IMR-90 (cell line): Measurements from ENCODE around the gene CST3. TPM values are rescaled to one million over a fixed set of nuclear protein-coding genes. Genes with fewer than 3 reads are reported as not detected.

ENCODE experiments used
- ATAC-seq: fragments of 200-7000 bp; cut with Tn5 transposase; 2 replicates; pipeline ENCODE4 v1.9.1; 2020; ENCODE audit warnings: low read depth, mild to moderate bottlenecking, moderate library complexity
- BruUV-seq: library from RNA; stranded (reverse); fragments of 400-500 nt; replicated peaks from 2 replicates; lab custom pipeline; 2021; lab: Mats Ljungman, UMichigan
- CTCF ChIA-PET: fragments of 300-600 bp; formaldehyde crosslinking; extraction: SDS; loops from one replicate; lab custom pipeline; 2021; ENCODE audit warnings: antibody characterized with exemption; lab: Yijun Ruan, JAX
- POLR2A ChIA-PET: fragments of 300-600 bp; sonication (Branson Sonifier 250); formaldehyde crosslinking; loops from one replicate; lab custom pipeline; 2022; ENCODE audit warnings: antibody characterized with exemption; ENCODE audit not compliant: unreplicated experiment; lab: Charles Lee
- DNase-seq: peaks from one replicate; pipeline ENCODE4 v3.0.0; 2013
- H2AFZ ChIP-seq: replicated peaks from 2 replicates; pipeline ENCODE3; 2013; ENCODE audit warnings: low read length, mild to moderate bottlenecking; ENCODE audit not compliant: poor library complexity
- H2AK5ac ChIP-seq: 2 replicates; pipeline ENCODE4 v1.6.1; 2013; ENCODE audit warnings: low read depth, low read length, inconsistent platforms
- H2AK9ac ChIP-seq: replicated peaks from 2 replicates; pipeline ENCODE3; 2013; ENCODE audit warnings: mild to moderate bottlenecking, low read depth, low read length, moderate library complexity; ENCODE audit not compliant: poor library complexity
- H2BK120ac ChIP-seq: 2 replicates; pipeline ENCODE4 v1.6.1; 2013; ENCODE audit warnings: low read depth, low read length, inconsistent platforms
- H2BK15ac ChIP-seq: 3 replicates; pipeline ENCODE4 v1.6.1; 2013; ENCODE audit warnings: low read depth, low read length, inconsistent platforms
- H2BK20ac ChIP-seq: 2 replicates; pipeline ENCODE4 v1.6.1; 2013; ENCODE audit warnings: low read depth, mild to moderate bottlenecking, inconsistent platforms, low read length, moderate library complexity
- H2BK5ac ChIP-seq: 2 replicates; pipeline ENCODE4 v1.6.1; 2013; ENCODE audit warnings: mild to moderate bottlenecking, low read depth, low read length, inconsistent platforms; ENCODE audit not compliant: poor library complexity, severe bottlenecking
- H3K14ac ChIP-seq: replicated peaks from 2 replicates; pipeline ENCODE4 v1.6.1; 2013; ENCODE audit warnings: low read depth, low read length, inconsistent platforms
- H3K18ac ChIP-seq: 2 replicates; pipeline ENCODE4 v1.6.1; 2013; ENCODE audit warnings: low read depth, low read length, control low read depth
- H3K23ac ChIP-seq: 2 replicates; pipeline ENCODE4 v1.6.1; 2013; ENCODE audit warnings: low read depth, low read length, inconsistent platforms
- H3K27ac ChIP-seq: 2 replicates; pipeline ENCODE4 v1.5.1; 2013; ENCODE audit warnings: mild to moderate bottlenecking, control low read depth, low read length; ENCODE audit not compliant: insufficient read depth
- H3K27me3 ChIP-seq: 2 replicates; pipeline ENCODE4 v1.6.1; 2013; ENCODE audit warnings: low read length; ENCODE audit not compliant: control insufficient read depth, insufficient read depth
- H3K36me3 ChIP-seq: 2 replicates; pipeline ENCODE4 v1.6.1; 2013; ENCODE audit warnings: low read length, mixed read lengths; ENCODE audit not compliant: control insufficient read depth, insufficient read depth
- H3K4ac ChIP-seq: 2 replicates; pipeline ENCODE4 v1.6.1; 2013; ENCODE audit warnings: low read depth, low read length, inconsistent platforms
- H3K4me1 ChIP-seq: 2 replicates; pipeline ENCODE4 v1.6.1; 2013; ENCODE audit warnings: low read length, mixed read lengths; ENCODE audit not compliant: control insufficient read depth, insufficient read depth
- H3K4me2 ChIP-seq: 2 replicates; pipeline ENCODE4 v1.6.1; 2013; ENCODE audit warnings: low read depth, mild to moderate bottlenecking, control low read depth, low read length, moderate library complexity
- H3K4me3 ChIP-seq: 2 replicates; pipeline ENCODE4 v1.5.1; 2013; ENCODE audit warnings: low read depth, mild to moderate bottlenecking, control low read depth, low read length, moderate library complexity; ENCODE audit not compliant: insufficient read depth
- H3K56ac ChIP-seq: 2 replicates; pipeline ENCODE4 v1.6.1; 2013; ENCODE audit warnings: low read length, inconsistent platforms; ENCODE audit not compliant: insufficient read depth; ENCODE audit errors: extremely low read depth
- H3K79me1 ChIP-seq, 2 experiments: 2 replicates each; pipeline ENCODE4 v1.6.1; 2013; ENCODE audit warnings: low read length in 2 of 2, inconsistent platforms in 1 of 2, low read depth in 1 of 2
- H3K9ac ChIP-seq: 2 replicates; pipeline ENCODE4 v1.6.1; 2013; ENCODE audit warnings: low read depth, low read length, control low read depth
- H3K9me1 ChIP-seq: 2 replicates; pipeline ENCODE4 v1.6.1; 2013; ENCODE audit warnings: low read length, inconsistent platforms; ENCODE audit not compliant: insufficient read depth
- H3K9me3 ChIP-seq: 2 replicates; pipeline ENCODE4 v1.6.1; 2013; ENCODE audit warnings: low read length; ENCODE audit not compliant: control insufficient read depth, insufficient read depth
- H4K20me1 ChIP-seq: 2 replicates; pipeline ENCODE4 v1.6.1; 2013; ENCODE audit warnings: low read length, inconsistent platforms; ENCODE audit not compliant: insufficient read depth
- H4K5ac ChIP-seq: 2 replicates; pipeline ENCODE4 v1.6.1; 2013; ENCODE audit warnings: mild to moderate bottlenecking, low read depth, low read length, control low read depth
- H4K8ac ChIP-seq, 2 experiments: 2 replicates each; pipeline ENCODE4 v1.6.1; 2013; ENCODE audit warnings: low read depth in 2 of 2, low read length in 2 of 2, control low read depth in 1 of 2, inconsistent platforms in 1 of 2
- H4K91ac ChIP-seq: 2 replicates; pipeline ENCODE4 v1.6.1; 2013; ENCODE audit warnings: low read depth, low read length, inconsistent platforms; ENCODE audit not compliant: insufficient read depth
- BHLHE40 ChIP-seq: fragments of 150-350 bp; IDR thresholded peaks from 2 replicates; pipeline ENCODE4 v1.6.1; 2016; ENCODE audit warnings: mild to moderate bottlenecking, low read depth, low read length
- CEBPB ChIP-seq: IDR thresholded peaks from 2 replicates; pipeline ENCODE4 v1.6.1; 2012; ENCODE audit warnings: low read depth, low read length, improper control_type of control experiment
- FOS ChIP-seq: fragments of 150-350 bp; IDR thresholded peaks from 2 replicates; pipeline ENCODE4 v1.6.1; 2016; ENCODE audit warnings: low read depth, low read length
- MXI1 ChIP-seq: IDR thresholded peaks from 2 replicates; pipeline ENCODE4 v1.6.1; 2012; ENCODE audit warnings: low read depth, mild to moderate bottlenecking, low read length, moderate library complexity, borderline replicate concordance
- RFX5 ChIP-seq: IDR thresholded peaks from 2 replicates; pipeline ENCODE4 v1.8.0; 2012; ENCODE audit warnings: low read depth, mild to moderate bottlenecking, low read length, moderate library complexity
- WGBS, 2 experiments: methylation state at CpG; one replicate each; pipeline versions ENCODE4 v1.1.5 to v1.1.7; 2013; ENCODE audit warnings: missing lambda C conversion rate in 2 of 2; ENCODE audit not compliant: insufficient read length in 1 of 2; ENCODE audit errors: extremely low coverage in 2 of 2; 5-methylcytosine and 5-hydroxymethylcytosine counted together
- dilution Hi-C: fragments of 300-500 bp; cut with HindIII; formaldehyde crosslinking; loops from one replicate; pipeline ENCODE4 v1.14.3; 2018; ENCODE audit warnings: low sequenced_read_pairs; ENCODE audit not compliant: unreplicated experiment
- in situ Hi-C: fragments of 300-500 bp; cut with MboI; formaldehyde crosslinking; loops from 3 replicates; pipeline ENCODE4 v1.14.3; 2019; ENCODE audit warnings: low sequenced_read_pairs, inconsistent platforms, mixed read lengths
- intact Hi-C: fragments of 100-400 bp; cut with micrococcal nuclease; formaldehyde crosslinking; loops from 2 replicates; pipeline ENCODE4 v1.10.0; 2022
- polyA plus RNA-seq, 3 experiments: library from polyadenylated mRNA; depleted of rRNA; stranded (reverse); fragments of >200 nt; gene quantifications; 2 replicates each; pipeline ENCODE4 v1.2.3, GENCODE V29; 2012; ENCODE audit warnings: low replicate concordance in 1 of 3
- total RNA-seq: library from RNA; depleted of rRNA; stranded (reverse); fragments of >200 nt; gene quantifications from 2 replicates; pipeline ENCODE4 v1.2.3, GENCODE V29; 2012
- TF ChIP-seq, protein P1 (sequence below): fragments of 150-350 bp; IDR thresholded peaks from 2 replicates; pipeline ENCODE4 v1.6.1; 2016; ENCODE audit warnings: low read depth, mild to moderate bottlenecking, low read length, moderate library complexity, borderline replicate concordance
- TF ChIP-seq, protein P2 (sequence below): conservative IDR thresholded peaks from 2 replicates; pipeline ENCODE4 v1.5.1; 2012; ENCODE audit warnings: mild to moderate bottlenecking, low read depth, low read length, improper control_type of control experiment

Gene CST3
- total and polyA plus RNA-seq, 2 of the 4 experiments (the other 2 are of a cell fraction): 26.0 to 471 TPM

DNA sequence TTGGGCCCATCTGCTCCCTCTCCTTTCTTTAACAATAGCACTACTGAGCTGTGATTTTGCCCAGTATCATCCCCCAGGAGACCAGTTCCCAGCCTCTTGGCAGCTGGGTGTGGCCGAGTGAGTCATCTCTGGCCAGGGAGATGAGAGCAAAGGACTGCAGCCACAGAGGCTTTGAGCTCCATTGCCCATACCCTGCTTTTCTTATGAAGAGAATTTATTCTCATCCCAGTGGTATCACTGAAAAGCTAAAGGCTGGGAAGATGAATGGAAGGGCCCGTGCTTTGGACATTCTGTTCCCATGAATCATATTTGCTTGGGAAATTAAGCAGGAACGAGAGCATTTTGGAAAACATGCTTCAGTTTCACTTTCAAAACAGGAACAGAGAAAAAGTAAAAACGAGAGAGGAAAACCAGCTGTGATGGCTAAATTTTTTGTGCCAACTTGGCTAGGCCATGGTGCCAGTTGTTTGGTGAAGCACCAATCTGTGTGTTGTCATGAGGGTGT lies 14.9 kb downstream of the CST3 start:
- Histone ChIP-seq H3K9ac (peak overlapping the region; percentile 94), H3K14ac (peak overlapping the region; percentile 92), H3K56ac (peak overlapping the region; percentile 88; the same call in 1 of the 2 replicates), H2AFZ (peak overlapping the region; percentile 87), H3K9me1 (no peaks in the 10 kb centered on the region), H3K4ac (peak overlapping the region; percentile 82), H2AK9ac (no peak overlapping the region), H3K36me3 (no peaks in the 10 kb centered on the region), H4K8ac (peak overlapping the region; percentile 65 to 92), H4K5ac (peak overlapping the region; percentile 99), H3K4me1 (peaks cover 1% of the 10 kb centered on the region; the same call in 1 of the 2 replicates), H2BK15ac (peak overlapping the region; percentile 78; the same call in 1 of the 3 replicates), H3K4me2 (peak overlapping the region; percentile 100), H3K23ac (peak overlapping the region; percentile 76; the same call in 1 of the 2 replicates), H2BK5ac (peak overlapping the region; percentile 86), H3K79me1 (no peaks in the 10 kb centered on the region), H3K27me3 (peaks cover 2% of the 10 kb centered on the region; the same call in 1 of the 2 replicates), H3K9me3 (no peaks in the 10 kb centered on the region), H4K20me1 (no peaks in the 10 kb centered on the region), H3K18ac (peak overlapping the region; percentile 97), H3K27ac (peak overlapping the region; percentile 89), H4K91ac (peak overlapping the region; percentile 81), H2BK120ac (peak overlapping the region; percentile 90), H2BK20ac (peak overlapping the region; percentile 70; the same call in 1 of the 2 replicates), H3K4me3 (peak overlapping the region; percentile 49; the same call in 1 of the 2 replicates), H2AK5ac (no peak overlapping the region)
- dilution Hi-C loops: no loop called here
- WGBS, 2 experiments: no CpG with 5 or more reads among the region's 4 CpGs
- in situ Hi-C loops: no loop called here
- TF ChIP-seq, protein P1, sequence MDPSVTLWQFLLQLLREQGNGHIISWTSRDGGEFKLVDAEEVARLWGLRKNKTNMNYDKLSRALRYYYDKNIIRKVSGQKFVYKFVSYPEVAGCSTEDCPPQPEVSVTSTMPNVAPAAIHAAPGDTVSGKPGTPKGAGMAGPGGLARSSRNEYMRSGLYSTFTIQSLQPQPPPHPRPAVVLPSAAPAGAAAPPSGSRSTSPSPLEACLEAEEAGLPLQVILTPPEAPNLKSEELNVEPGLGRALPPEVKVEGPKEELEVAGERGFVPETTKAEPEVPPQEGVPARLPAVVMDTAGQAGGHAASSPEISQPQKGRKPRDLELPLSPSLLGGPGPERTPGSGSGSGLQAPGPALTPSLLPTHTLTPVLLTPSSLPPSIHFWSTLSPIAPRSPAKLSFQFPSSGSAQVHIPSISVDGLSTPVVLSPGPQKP: no peak
- TF ChIP-seq CEBPB (no peak), BHLHE40 (peak; percentile 81; the same call in 1 of the 2 replicates), RFX5 (no peak), FOS (peak; percentile 46; the same call in 1 of the 2 replicates), MXI1 (no peak)
- TF ChIP-seq, protein P2, sequence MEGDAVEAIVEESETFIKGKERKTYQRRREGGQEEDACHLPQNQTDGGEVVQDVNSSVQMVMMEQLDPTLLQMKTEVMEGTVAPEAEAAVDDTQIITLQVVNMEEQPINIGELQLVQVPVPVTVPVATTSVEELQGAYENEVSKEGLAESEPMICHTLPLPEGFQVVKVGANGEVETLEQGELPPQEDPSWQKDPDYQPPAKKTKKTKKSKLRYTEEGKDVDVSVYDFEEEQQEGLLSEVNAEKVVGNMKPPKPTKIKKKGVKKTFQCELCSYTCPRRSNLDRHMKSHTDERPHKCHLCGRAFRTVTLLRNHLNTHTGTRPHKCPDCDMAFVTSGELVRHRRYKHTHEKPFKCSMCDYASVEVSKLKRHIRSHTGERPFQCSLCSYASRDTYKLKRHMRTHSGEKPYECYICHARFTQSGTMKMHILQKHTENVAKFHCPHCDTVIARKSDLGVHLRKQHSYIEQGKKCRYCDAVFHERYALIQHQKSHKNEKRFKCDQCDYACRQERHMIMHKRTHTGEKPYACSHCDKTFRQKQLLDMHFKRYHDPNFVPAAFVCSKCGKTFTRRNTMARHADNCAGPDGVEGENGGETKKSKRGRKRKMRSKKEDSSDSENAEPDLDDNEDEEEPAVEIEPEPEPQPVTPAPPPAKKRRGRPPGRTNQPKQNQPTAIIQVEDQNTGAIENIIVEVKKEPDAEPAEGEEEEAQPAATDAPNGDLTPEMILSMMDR: no peak
- intact Hi-C loops: no loop called here
- ChIA-PET CTCF (interaction anchor here (1.1 kb wide), 1 partner anchor 22 kb away, joined by 3 read pairs; no protein-coding TSS in a partner anchor), POLR2A (no interaction called here)
- peak; percentile 98 for ATAC-seq
- DNase-seq: peak; percentile 77
- BruUV-seq: no TSS peak
